Head of caudate nucleus (tissue), 42 donors: ENCODE data around the gene HPS6.
"Not testable (repeated sequence)": the region's sequence is repeated elsewhere in the genome, so short reads cannot be mapped to it uniquely, and the experiment has no call there.

Source experiments
- DNase-seq, 42 donors: peaks; one replicate each; pipeline versions ENCODE4 v3.0.0 to v3.0.0-alpha.2; 2020 to 2021; ENCODE audit warnings: mixed read lengths in 7 of 42
- intact Hi-C: fragments of 100-400 bp; cut with DNase I; formaldehyde crosslinking; loops from one replicate; pipeline ENCODE4 v1.15.0; 2022

HPS6 gene

GRCh38 chr10:102064868-102065560, at the start of gene HPS6:
Gene HPS6 (plus strand): TSS chr10:102065349. CDS start chr10:102065475, 126 bp downstream.
- DNase-seq = peak; percentile 37 to 94 (median 87)
- intact Hi-C loops = no loop called here

DNA sequence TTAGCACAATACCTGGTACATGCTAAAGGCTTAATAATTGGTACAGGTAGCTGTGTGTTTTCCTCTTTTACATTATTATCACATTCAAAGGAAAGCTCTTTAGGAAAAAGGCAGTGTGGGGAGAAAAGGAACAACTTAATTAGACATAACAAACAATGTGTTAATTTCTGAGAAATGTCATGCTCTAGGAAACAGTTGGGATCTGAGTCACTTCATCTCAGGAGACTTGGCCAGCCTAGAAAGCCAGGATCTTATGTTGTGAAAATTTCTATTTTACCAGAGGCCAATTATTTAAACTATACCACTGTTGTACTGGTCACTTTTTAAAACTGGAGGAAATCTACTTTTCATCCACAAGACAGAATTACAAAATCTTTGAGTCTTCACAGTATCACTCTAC, 48.7 kb upstream of the HPS6 start:
- DNase-seq = no peak
- intact Hi-C loops = no loop called here

GRCh38 chr10:102017295-102017694, 47.9 kb upstream of the HPS6 start:
- intact Hi-C loops = no loop called here
- no peak for DNase-seq

- intact Hi-C loops = no loop called here
- DNase-seq = no peak
Measured at GRCh38 chr10:102020938-102021337, 44.2 kb upstream of the HPS6 start.

GRCh38 chr10:102024799-102025198, 40.4 kb upstream of the HPS6 start:
- DNase-seq = no peak
- intact Hi-C loops = no loop called here

- DNase-seq = no peak
- intact Hi-C loops = no loop called here
Measured at GRCh38 chr10:102027261-102027660, 37.9 kb upstream of the HPS6 start.

DNA sequence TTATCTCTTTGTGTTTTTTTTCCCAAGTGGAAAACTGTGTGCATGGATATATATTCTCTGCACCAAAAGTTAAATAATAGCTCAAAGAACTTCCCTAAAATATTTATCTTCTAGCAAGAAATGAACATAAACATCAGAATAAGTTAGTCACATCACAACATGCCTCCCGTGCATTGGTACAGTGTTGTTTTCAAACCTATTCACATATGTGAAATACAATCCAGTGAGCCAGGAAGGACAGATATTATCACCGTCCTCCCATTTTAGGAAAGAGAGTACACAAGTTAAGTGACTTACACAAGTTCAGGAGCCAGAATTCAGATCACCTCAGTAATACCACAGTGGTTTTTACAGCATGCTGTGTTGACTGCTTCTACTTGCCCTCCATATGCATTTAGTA, 31.4 kb upstream of the HPS6 start:
- intact Hi-C loops = no loop called here
- DNase-seq = no peak

- intact Hi-C loops, DNase-seq: not testable (repeated sequence)
Measured at GRCh38 chr10:102035807-102036206, 29.3 kb upstream of the HPS6 start.

GRCh38 chr10:102038410-102038809, 26.7 kb upstream of the HPS6 start:
- DNase-seq = no peak
- intact Hi-C loops = no loop called here

DNA sequence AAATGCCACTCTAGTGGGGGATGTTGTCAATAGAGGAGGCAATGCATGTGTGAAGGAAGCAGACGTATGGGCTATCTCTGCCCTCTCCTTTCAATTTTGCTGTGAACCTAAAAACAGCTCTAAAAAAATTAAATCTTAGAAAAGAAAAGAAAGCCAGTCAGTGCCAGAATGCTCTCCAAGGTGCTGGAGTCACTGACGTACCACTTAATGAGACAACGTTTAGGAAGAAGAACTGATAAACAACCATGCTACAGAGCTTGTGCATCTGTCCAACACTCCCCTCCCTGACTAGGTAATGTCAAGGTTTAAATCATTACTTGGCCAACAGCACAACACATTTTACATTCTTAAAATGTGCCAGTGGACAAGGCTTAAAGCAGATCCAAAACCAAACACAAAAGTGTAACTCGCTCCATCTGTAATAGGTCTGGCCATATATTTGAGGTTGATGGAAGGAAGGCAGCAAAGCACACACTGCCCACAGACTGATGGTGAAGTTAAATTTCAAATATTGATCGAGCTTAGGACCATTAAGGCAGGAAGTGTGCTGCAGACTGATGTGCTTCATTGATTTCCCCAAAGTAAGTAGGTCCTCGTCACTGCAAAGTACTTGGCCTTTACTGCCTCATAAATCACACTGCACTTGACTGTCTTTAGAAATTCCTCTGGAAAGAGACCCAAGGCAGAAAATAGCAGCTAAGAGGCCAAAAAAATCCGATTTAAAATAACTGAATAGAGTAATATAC, 24.7 kb upstream of the HPS6 start:
- intact Hi-C loops = no loop called here
- no peak for DNase-seq

DNA sequence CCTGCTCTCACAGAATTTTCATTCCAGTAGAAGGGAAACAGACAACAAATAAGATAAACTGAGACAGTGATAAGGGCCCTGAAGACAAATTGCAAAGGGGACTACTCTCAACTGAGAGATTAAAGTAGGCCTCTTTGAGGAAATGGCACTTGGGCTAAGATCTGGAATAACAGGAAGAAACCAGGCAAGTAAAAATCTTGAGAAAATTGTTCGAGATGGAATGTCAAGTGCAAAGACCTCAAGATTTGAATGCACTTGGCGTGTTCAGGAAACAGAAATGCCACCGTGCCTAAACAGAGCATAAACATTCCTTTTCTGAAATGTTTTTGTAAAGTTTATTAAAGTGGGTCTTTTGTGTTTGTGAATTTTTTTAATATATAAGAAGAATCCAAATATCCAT, 19.9 kb upstream of the HPS6 start:
- intact Hi-C loops = no loop called here
- DNase-seq = no peak

DNA sequence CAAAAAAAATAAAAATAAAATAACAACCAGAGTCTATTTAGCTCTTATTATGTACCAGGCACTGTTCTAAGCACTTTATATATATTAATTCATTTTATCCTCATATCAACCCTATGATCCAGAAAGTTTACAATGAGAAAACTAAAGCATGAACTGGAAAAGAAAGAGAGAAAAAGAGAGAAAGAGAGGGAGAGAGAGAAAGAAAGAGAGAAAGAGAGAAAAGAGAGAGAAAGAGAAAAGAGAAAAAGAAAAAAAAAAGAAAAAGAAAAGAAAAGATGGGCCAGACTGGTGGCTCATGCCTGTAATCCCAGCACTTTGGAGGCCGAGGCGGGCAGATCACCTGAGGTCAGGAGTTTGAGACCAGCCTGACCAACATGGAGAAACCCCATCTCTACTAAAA, 19.1 kb upstream of the HPS6 start:
- intact Hi-C loops = no loop called here
- DNase-seq = no peak

DNA sequence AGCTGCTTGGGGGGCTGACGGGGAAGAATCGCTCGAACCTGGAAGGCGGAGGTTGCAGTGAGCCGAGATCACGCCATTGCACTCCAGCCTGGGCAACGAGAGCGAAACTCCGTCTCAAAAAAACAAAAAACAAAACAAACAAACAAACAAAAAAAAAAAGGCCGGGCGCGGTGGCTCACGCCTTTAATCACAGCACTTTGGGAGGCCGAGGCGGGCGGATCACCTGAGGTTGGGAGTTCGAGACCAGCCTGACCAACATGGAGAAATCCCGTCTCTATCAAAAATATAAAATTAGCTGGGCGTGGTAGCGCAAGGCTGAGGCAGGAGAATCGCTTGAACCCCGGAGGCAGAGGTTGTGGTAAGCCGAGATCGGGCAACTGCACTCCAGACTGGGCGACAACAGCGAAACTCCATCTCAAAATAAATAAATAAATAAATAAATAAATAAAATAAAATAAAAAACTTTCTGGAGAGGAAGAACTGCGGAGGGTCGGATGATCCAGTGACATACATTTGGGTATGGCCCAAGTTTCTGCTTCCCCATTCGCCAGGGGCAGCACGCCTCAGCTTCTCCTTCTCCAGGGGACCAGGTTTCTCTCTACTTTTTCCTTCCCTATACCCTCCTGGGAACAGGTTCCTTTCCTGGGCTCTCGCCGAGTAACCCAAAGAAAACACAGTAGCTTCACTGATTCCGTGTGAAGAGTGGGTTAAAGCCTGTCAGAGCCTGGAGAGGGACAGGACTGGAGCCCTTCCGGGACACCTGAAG, 10.1 kb upstream of the HPS6 start:
- DNase-seq = peak in 28 of 42 donors; percentile 6 to 64 (median 30)
- intact Hi-C loops = not testable (repeated sequence)

DNA sequence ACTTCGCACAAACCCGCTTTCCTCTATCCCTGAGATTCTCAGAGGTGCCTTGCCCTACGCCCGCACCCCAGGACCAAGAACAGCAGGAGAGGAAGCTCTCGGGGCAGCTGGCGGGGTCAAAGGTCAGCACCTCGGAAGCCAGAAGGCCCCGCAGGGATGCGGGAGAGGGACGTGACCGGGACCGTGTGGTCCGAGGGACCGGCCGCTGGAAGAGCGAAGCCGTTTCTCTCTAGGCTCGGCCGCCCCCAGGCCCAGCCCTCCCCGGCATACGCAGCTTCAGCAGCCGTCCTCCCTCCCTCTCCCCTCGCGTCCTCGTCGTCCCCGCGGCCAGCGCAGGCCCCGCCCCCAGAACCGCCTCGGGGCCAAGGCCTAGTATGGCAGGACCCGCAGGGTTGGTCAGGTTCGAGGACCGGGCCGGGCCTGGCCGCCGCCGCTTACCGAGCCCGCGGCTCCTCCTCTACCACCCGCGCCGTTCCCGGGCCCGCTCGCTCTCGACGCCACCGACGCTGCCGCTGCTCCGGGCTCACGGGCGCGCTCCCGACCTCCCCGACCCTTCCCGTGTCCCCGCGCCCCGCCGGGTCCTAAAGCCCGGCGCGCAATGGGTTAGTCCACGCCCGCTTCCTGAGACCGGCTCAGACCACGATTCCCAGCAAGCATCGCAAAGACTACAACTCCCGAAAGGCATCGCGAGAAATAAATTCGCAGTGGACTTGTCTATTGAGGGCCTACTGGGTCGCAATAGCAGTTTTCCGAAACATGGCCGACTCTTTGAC, 9.3 kb upstream of the HPS6 start, which contains the start of gene ARMH3:
Gene ARMH3, minus strand, starts transcription at position 527 of the 773 bp plus-strand sequence. CDS start 16,059 bp downstream, outside the sequence.
- intact Hi-C loops = loop anchor here (2.0 kb wide), 1 partner anchor 77 kb away; the partner anchor contains the start of gene PPRC1
- peak; percentile 91 to 99 (median 96) for DNase-seq

GRCh38 chr10:102059987-102060386, 5.2 kb upstream of the HPS6 start:
- intact Hi-C loops = no loop called here

GRCh38 chr10:102064503-102064867, 664 bp upstream of the HPS6 start:
- intact Hi-C loops = no loop called here
- no peak for DNase-seq

More at GRCh38 chr10:102059987-102060386, 5.2 kb upstream of the HPS6 start:
- no peak for DNase-seq

DNA sequence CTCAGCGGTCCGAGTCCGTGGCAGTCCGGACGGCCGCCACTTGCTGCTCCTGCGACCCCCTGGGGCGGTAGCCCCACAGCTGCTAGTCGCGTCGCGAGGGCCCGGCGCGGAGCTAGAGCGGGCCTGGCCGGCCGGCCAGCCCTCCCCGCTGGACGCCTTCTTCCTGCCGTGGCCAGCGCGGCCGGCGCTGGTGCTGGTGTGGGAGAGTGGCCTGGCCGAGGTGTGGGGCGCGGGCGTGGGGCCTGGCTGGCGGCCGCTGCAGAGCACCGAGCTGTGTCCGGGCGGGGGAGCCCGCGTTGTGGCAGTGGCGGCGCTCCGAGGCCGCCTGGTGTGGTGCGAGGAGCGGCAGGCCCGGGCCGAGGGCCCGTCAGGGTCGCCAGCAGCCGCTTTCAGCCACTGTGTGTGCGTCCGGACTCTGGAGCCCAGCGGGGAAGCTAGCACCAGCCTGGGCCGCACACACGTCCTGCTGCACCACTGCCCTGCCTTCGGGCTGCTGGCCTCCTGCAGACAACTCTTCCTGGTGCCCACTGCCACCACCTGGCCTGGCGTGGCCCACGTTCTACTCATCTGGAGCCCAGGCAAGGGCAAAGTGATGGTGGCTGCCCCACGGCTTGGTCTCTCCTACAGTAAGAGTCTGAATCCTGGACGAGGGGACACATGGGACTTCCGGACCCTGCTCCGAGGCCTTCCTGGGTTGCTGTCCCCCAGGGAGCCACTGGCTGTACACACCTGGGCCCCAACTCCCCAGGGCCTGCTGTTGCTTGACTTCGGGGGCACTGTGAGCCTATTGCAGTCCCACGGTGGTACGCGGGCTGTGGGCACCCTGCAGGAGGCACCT, 631 bp downstream of the HPS6 start:
- intact Hi-C loops = loop anchor here (2.0 kb wide), 1 partner anchor 53 kb away; no protein-coding TSS in a partner anchor
- DNase-seq = peak in 32 of 42 donors; percentile 10 to 58 (median 34)
